Loucy (cell line): ENCODE measurements around the gene TMEM255A.

ENCODE experiments used
- CTCF ChIP-seq: fragments of 200-600 bp; sonication (generic); conservative IDR thresholded peaks from 2 replicates; pipeline ENCODE4 v1.5.1; 2014; ENCODE audit warnings: mild to moderate bottlenecking, antibody characterized with exemption, low read length
- EZH2phosphoT487 ChIP-seq: fragments of 200-600 bp; IDR thresholded peaks from 2 replicates; pipeline ENCODE4 v1.6.1; 2018; ENCODE audit warnings: antibody characterized with exemption, mild to moderate bottlenecking, moderate library complexity, borderline replicate concordance

- TF ChIP-seq CTCF (no peak), EZH2phosphoT487 (no peak)
Measured at GRCh38 chrX:120310861-120311726, at the start of gene TMEM255A.
